B cell (primary cell): Measurements from ENCODE around the gene KCNS3. TPM values are rescaled to one million over a fixed set of nuclear protein-coding genes. Genes with fewer than 3 reads are reported as not detected.
A peak's percentile ranks its signal among the peaks of the same experiment; 100 is the strongest.

ENCODE experiments used
- ATAC-seq: fragments of 200-7000 bp; cut with Tn5 transposase; one replicate; pipeline ENCODE4 v1.10.0; 2021; ENCODE audit warnings: low read depth, mild to moderate bottlenecking, moderate number of reproducible peaks, moderate library complexity
- CTCF ChIA-PET: fragments of 350-600 bp; sonication (Branson Sonifier 250); formaldehyde crosslinking; loops from one replicate; lab custom pipeline; 2021; ENCODE audit warnings: antibody characterized with exemption, inconsistent platforms; lab: Charles Lee
- POLR2A ChIA-PET: fragments of 350-600 bp; sonication (Branson Sonifier 250); formaldehyde crosslinking; loops from one replicate; lab custom pipeline; 2021; ENCODE audit warnings: antibody characterized with exemption; lab: Charles Lee
- DNase-seq: peaks from one replicate; pipeline ENCODE4 v3.0.0; 2013
- H2AFZ ChIP-seq: 2 replicates; pipeline ENCODE4 v1.6.1; 2012; ENCODE audit warnings: mild to moderate bottlenecking, low read depth, low read length; ENCODE audit not compliant: insufficient read depth, poor library complexity, severe bottlenecking
- H3K27ac ChIP-seq, 2 donors: 1 replicate in 1 of 2; 2 replicates in 1 of 2; pipeline ENCODE4 v1.5.1; 2012 to 2013; ENCODE audit warnings: low read length in 2 of 2, mild to moderate bottlenecking in 2 of 2, moderate library complexity in 1 of 2
- H3K27me3 ChIP-seq, 4 experiments: fragments of 200-600 bp in 1 of 4; sonication (generic) in 1 of 4; replicated peaks in 1 of 4; 1 replicate in 2 of 4; 2 replicates in 2 of 4; pipeline versions ENCODE4 v1.6.1 to v1.7.0; 2013 to 2016; ENCODE audit warnings: low read length in 3 of 4, mild to moderate bottlenecking in 2 of 4, mixed read lengths in 1 of 4, moderate library complexity in 1 of 4; ENCODE audit not compliant: insufficient read depth in 4 of 4, control insufficient read depth in 3 of 4; ENCODE audit errors: control extremely low read depth in 1 of 4
- H3K36me3 ChIP-seq, 2 experiments: replicated peaks in 1 of 2; 1 replicate in 1 of 2; 2 replicates in 1 of 2; pipeline versions ENCODE4 v1.6.1 to v1.7.1; 2013; ENCODE audit warnings: low read length in 1 of 2; ENCODE audit not compliant: insufficient read depth in 2 of 2, control insufficient read depth in 1 of 2; ENCODE audit errors: control extremely low read depth in 1 of 2, extremely low read depth in 1 of 2
- H3K4me1 ChIP-seq, 2 donors: fragments of 200-600 bp in 1 of 2; sonication (generic) in 1 of 2; 1 replicate in 1 of 2; 2 replicates in 1 of 2; pipeline versions ENCODE4 v1.5.1 to v1.6.1; 2013 to 2017; ENCODE audit warnings: low read length in 2 of 2; ENCODE audit not compliant: control insufficient read depth in 2 of 2, insufficient read depth in 2 of 2
- H3K4me2 ChIP-seq: replicated peaks from 2 replicates; pipeline ENCODE3; 2012; ENCODE audit warnings: mild to moderate bottlenecking, low read depth, low read length; ENCODE audit not compliant: poor library complexity, severe bottlenecking
- H3K4me3 ChIP-seq, 5 experiments: fragments of 200-600 bp in 1 of 5; sonication (generic) in 1 of 5; 1 replicate in 3 of 5; 2 replicates in 2 of 5; pipeline versions ENCODE4 v1.5.1 to v1.7.0; 2011 to 2016; ENCODE audit warnings: low read length in 4 of 5, mild to moderate bottlenecking in 4 of 5, low read depth in 2 of 5, control low read depth in 1 of 5, moderate library complexity in 1 of 5; ENCODE audit not compliant: insufficient read depth in 1 of 5; ENCODE audit errors: control extremely low read depth in 1 of 5, extremely low read depth in 1 of 5
- H3K79me2 ChIP-seq: fragments of 200-600 bp; sonication (generic); one replicate; pipeline ENCODE4 v1.6.0; 2016; ENCODE audit warnings: low read length; ENCODE audit not compliant: control insufficient read depth, insufficient read depth
- H3K9ac ChIP-seq: fragments of 200-600 bp; sonication (generic); 2 replicates; pipeline ENCODE4 v1.6.1; 2017; ENCODE audit warnings: mild to moderate bottlenecking, low read length, moderate library complexity
- H3K9me3 ChIP-seq, 3 donors: one replicate each; pipeline versions ENCODE4 v1.6.1 to v1.7.1; 2013; ENCODE audit warnings: low read length in 2 of 3; ENCODE audit not compliant: control insufficient read depth in 2 of 3, insufficient read depth in 1 of 3; ENCODE audit errors: control extremely low read depth in 1 of 3
- H4K20me1 ChIP-seq: 2 replicates; pipeline ENCODE4 v1.6.0; 2012; ENCODE audit warnings: mild to moderate bottlenecking, low read length; ENCODE audit not compliant: insufficient read depth, control insufficient read depth, poor library complexity, severe bottlenecking
- H3K27ac Mint-ChIP-seq: one replicate; pipeline ENCODE4 v1.8.0; 2021; ENCODE audit warnings: mixed read lengths
- H3K27me3 Mint-ChIP-seq: one replicate; pipeline ENCODE4 v1.8.0; 2021; ENCODE audit warnings: mixed read lengths
- H3K4me1 Mint-ChIP-seq: one replicate; pipeline ENCODE4 v1.8.0; 2021; ENCODE audit warnings: mixed read lengths
- H3K4me3 Mint-ChIP-seq: one replicate; pipeline ENCODE4 v1.8.0; 2021; ENCODE audit warnings: mixed read lengths
- H3K9me3 Mint-ChIP-seq: one replicate; pipeline ENCODE4 v1.8.0; 2022; ENCODE audit warnings: mixed read lengths; ENCODE audit not compliant: insufficient read depth
- CTCF ChIP-seq: fragments of 200-600 bp; IDR thresholded peaks from one replicate; pipeline ENCODE4 v1.8.0; 2022; ENCODE audit warnings: antibody characterized with exemption, mild to moderate bottlenecking
- EZH2 ChIP-seq: IDR thresholded peaks from 2 replicates; pipeline ENCODE4 v1.6.1; 2012; ENCODE audit warnings: borderline replicate concordance, low read depth, mild to moderate bottlenecking, moderate library complexity, low read length; ENCODE audit not compliant: insufficient read depth, poor library complexity, severe bottlenecking
- WGBS: methylation state at CpG from one replicate; pipeline ENCODE4 v1.1.5; 2013; ENCODE audit warnings: missing lambda C conversion rate; ENCODE audit not compliant: insufficient coverage; 5-methylcytosine and 5-hydroxymethylcytosine counted together
- intact Hi-C: fragments of 100-400 bp; cut with micrococcal nuclease; formaldehyde crosslinking; loops from one replicate; pipeline ENCODE4 v1.10.0; 2022
- polyA plus RNA-seq: library from polyadenylated mRNA; depleted of rRNA; stranded (reverse); fragments of >200 nt; gene quantifications from 2 replicates; pipeline ENCODE4 v1.2.3, GENCODE V29; 2012
- total RNA-seq, 2 donors: library from RNA; stranded (reverse); fragments of 120-200 nt in 1 of 2; gene quantifications; 1 replicate in 1 of 2; 2 replicates in 1 of 2; pipeline versions ENCODE4 v1.2.3 to v1.2.4, GENCODE V29; 2013 to 2022

The KCNS3 gene
- total and polyA plus RNA-seq, 2 donors (not counting 1 experiment from before 2014, with no cell fraction given): 0.10 to 0.76 TPM

- peaks cover 44% of the 10 kb centered on the region for H3K27me3 Mint-ChIP-seq
- TF ChIP-seq EZH2 (no peak), CTCF (no peak)
- peaks cover 6 to 8% of the 10 kb centered on the region in 2 donors for H3K4me1 ChIP-seq
These were observed 33.2 kb downstream of the KCNS3 start for GRCh38 chr2:17911491-17912260.

GRCh38 chr2:17912266-17912691 is 33.8 kb downstream of the KCNS3 start:
- Mint-ChIP-seq H3K27me3 (peaks cover 38% of the 10 kb centered on the region), H3K27ac (no peak overlapping the region), H3K4me3 (no peak overlapping the region), H3K9me3 (no peaks in the 10 kb centered on the region), H3K4me1 (peaks cover 9% of the 10 kb centered on the region)
- 13% methylated on average over 3 of the region's 5 CpGs for whole genome bisulfite sequencing
- Histone ChIP-seq H3K4me3 (no peak overlapping the region), H4K20me1 (no peaks in the 10 kb centered on the region), H3K79me2 (no peaks in the 10 kb centered on the region), H3K27ac (no peak overlapping the region), H3K36me3 (no peaks in the 10 kb centered on the region), H3K27me3 (peaks cover 0 to 8% (median 7%) of the 10 kb centered on the region in 4 experiments), H3K4me1 (peaks cover 6 to 8% of the 10 kb centered on the region in 2 donors), H2AFZ (no peak overlapping the region), H3K4me2 (no peak overlapping the region), H3K9me3 (no peaks in the 10 kb centered on the region), H3K9ac (no peak overlapping the region)
- peak; percentile 54 for DNase-seq
- peak; percentile 73 for ATAC-seq
- POLR2A ChIA-PET: no interaction called here
- CTCF ChIA-PET: no interaction called here
- intact Hi-C loops: no loop called here
- TF ChIP-seq EZH2 (no peak), CTCF (no peak)

More at GRCh38 chr2:17911491-17912260, 33.2 kb downstream of the KCNS3 start:
- H3K36me3 ChIP-seq: no peaks in the 10 kb centered on the region
- Mint-ChIP-seq H3K4me3 (no peak overlapping the region), H3K27ac (no peak overlapping the region), H3K9me3 (no peaks in the 10 kb centered on the region), H3K4me1 (peaks cover 9% of the 10 kb centered on the region)
- H3K27me3 ChIP-seq: peaks cover 0 to 8% (median 7%) of the 10 kb centered on the region in 4 experiments
- ATAC-seq (no peak), DNase-seq (no peak)
- no peaks in the 10 kb centered on the region for H3K79me2 ChIP-seq
- ChIA-PET CTCF (no interaction called here), POLR2A (no interaction called here)
- H2AFZ ChIP-seq: no peak overlapping the region
- no peak overlapping the region for H3K9ac ChIP-seq
- no peak overlapping the region for H3K27ac ChIP-seq
- 73% methylated on average over 2 of the region's 5 CpGs for WGBS
- H3K4me3 ChIP-seq: no peak overlapping the region
- H4K20me1 ChIP-seq: no peaks in the 10 kb centered on the region
- intact Hi-C loops: no loop called here
- no peaks in the 10 kb centered on the region for H3K9me3 ChIP-seq
- no peak overlapping the region for H3K4me2 ChIP-seq
